Activated CD4-positive, alpha-beta T cell treated with anti-CD3 and anti-CD28 coated beads, Interleukin-2, amount 10 ng/mL, durations not matched to agents 7 days and 5 days (primary cell): Measurements from ENCODE around the gene ATP13A3. TPM values are rescaled to one million over a fixed set of nuclear protein-coding genes. Genes with fewer than 3 reads are reported as not detected.

Experiments used
- total RNA-seq, 2 experiments: library from RNA; stranded (reverse); gene quantifications; one replicate each; pipeline ENCODE4 v1.2.3, GENCODE V29; 2021

The ATP13A3 gene
- total RNA-seq, 2 experiments from 2014 or later = 59.2 to 73.8 TPM

Other genes starting within 250 kb of the ATP13A3 start
- gene CPN2, start 135.7 kb downstream of the ATP13A3 start, total RNA-seq = not detected
- not detected for gene LRRC15, start 117.3 kb downstream of the ATP13A3 start, total RNA-seq
- gene GP5, start 87.7 kb downstream of the ATP13A3 start, total RNA-seq = 1 to 10 TPM; 1.1 to 1.3 TPM
- 1 to 10 TPM; 1.9 to 2.7 TPM for gene TMEM44, start 146.4 kb upstream of the ATP13A3 start, total RNA-seq
- gene LSG1, start 185.2 kb upstream of the ATP13A3 start, total RNA-seq = 10 to 100 TPM; 42.5 to 44.6 TPM
- gene FAM43A, start 198.9 kb upstream of the ATP13A3 start, total RNA-seq = under 1 TPM; 0.54 to 0.69 TPM